Stimulated activated CD4-positive, alpha-beta T cell treated with anti-CD3 and anti-CD28 coated beads, Interleukin-2, amount 100 ng/mL, for 24 hours (primary cell): Measurements from ENCODE around the gene NRXN3.
"Not testable (repeated sequence)": the region's sequence is repeated elsewhere in the genome, so short reads cannot be mapped to it uniquely, and the experiment has no call there.

Experiments
- DNase-seq, 2 donors: peaks; one replicate each; pipeline ENCODE4 v3.0.0-alpha.2; 2020

NRXN3 gene

DNA sequence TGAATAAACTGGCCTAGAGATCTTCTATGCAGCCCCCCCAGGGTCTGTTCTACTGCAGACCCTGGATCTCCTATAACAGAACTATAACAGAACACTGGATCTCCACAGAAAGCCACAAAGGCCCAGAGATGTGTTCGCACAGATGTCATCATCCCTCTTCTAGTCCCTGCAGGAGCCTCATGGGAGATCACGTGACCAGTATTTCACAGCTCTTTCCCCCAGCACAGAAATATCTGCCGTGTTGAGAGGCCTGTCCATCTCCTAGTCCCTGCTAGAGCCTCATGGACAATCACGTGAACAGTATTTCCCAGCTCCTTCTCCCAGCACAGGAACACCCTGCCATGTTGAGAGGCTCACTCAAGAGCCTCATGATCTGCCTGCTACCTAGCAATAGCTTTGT, 331.7 kb downstream of the NRXN3 start:
- no peak for DNase-seq

DNA sequence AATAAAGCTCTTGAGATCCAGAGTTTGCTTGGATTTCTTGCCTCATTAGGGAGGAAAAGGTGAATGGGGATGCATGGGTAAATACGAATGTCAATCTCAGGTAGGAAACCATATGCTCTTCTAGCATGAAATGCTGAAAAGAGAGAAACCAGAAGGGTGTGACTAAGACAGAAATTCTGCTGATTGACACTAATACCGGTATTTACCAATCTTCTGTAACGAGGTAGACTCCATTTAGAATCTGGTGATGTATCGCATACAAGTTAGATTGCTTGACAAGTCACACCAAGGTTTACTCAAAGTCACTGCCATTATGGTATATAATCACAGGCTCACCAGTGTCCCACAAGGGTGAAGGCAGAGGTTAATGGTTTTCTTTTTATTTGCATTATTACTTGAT, 337.9 kb downstream of the NRXN3 start:
- no peak for DNase-seq

- DNase-seq, result no peak
These were observed 339.3 kb downstream of the NRXN3 start for GRCh38 chr14:78509516-78509915.

DNA sequence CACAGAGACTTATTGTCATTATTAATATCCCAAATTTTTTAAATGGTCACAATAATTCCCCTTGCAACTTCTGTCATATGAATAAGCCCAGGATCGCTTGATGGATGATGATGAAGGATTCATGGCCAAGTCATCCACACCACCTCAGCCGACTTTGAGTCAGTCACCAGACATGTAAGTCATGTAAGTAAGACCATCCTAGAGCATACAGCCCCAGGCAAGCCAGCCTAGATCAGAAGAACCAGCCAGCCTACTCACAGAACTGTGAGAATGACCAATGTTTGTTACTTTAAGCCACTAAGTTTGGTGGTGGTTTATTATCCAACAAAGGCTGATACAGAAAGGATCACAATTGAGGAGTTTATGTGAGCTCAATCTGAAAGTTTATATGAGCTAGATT, 341.8 kb downstream of the NRXN3 start:
- no peak for DNase-seq

GRCh38 chr14:78519863-78520262, 349.7 kb downstream of the NRXN3 start:
- DNase-seq, result peak; percentile 11 to 16

DNA sequence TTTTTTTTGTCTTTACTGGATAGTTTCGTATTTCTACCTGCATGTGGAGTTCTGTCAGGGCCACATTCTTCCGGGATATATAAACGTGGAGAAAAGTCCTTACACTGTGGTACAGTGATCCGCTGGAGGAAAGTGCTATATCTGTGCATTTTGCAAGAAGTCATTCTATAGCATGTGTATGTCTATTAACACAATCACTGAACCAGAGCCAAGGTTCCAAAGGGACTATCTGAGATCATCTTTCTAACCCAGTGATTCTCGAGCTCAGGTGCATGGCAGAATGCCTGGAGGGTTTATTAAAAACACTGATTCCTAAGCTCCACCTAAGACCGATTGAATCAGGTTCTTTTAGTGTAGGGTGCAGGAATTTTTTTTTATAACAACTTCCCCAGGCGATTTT, 354.0 kb downstream of the NRXN3 start:
- DNase-seq, result no peak

DNA sequence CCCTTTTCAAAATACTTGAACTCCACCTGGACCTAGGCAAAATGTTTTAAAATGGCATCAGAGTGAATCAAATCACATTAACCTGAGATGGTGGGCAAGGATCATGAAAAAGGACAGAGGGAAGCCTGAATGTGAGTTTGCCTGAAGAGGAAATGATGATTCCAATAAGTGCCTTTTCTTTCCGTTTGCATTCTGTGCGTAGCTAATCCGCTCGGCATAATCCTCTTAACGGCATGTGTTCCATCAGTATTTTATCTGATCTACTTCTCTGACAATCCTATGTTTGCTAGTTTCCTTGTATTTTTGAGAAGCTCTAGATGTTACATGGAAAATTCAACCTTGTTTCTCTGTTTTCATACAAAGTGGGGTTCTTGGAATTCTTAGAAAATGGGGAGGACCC, 354.6 kb downstream of the NRXN3 start:
- no peak for DNase-seq

GRCh38 chr14:78530078-78530477, 359.9 kb downstream of the NRXN3 start:
- DNase-seq, result peak in 1 of 2 donors; percentile 9

- no peak for DNase-seq
These were observed 364.0 kb downstream of the NRXN3 start for GRCh38 chr14:78534141-78534540.

DNA sequence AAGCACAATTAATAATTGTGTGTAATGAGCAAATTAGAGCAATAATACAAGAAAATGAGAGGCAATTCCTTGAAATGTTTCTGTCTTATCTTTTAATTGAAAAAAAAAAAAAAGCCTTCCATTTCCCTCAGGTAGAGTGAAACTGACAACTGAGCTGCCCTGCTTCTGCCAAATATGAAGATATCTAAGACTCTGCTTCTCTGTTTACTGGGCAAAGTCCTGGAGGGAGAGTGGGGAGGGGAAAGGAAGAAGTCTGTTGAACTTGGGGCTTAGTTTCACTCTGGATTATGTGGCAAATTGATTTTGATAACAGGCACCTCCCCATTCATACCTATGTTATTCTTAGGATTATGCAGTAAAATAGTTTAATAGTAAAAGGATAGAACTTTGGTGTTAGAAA, 364.9 kb downstream of the NRXN3 start:
- DNase-seq, result no peak

- DNase-seq, result not testable (repeated sequence)
These were observed 371.6 kb downstream of the NRXN3 start for GRCh38 chr14:78541788-78542187.

DNA sequence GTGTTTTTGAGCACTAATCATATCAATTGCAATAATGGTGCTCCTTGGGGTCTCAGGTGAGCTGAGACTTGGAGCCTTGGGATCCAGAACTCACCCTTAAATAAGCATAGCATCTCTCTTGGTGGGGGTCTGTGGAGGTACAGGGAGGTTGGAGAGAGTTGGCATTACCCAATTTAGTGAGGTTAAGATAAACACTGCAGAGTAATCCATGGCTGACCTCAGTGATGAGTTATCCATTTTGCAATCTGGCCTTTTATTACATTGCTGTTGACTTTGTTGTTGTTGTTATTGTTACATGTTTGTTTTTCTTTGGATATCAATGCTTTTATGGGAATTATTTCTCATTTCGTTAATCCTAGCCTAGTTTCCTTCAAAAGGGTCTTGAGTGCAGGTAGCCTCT, 373.3 kb downstream of the NRXN3 start:
- DNase-seq, result no peak

GRCh38 chr14:78561074-78561473, 390.9 kb downstream of the NRXN3 start:
- DNase-seq, result no peak

DNA sequence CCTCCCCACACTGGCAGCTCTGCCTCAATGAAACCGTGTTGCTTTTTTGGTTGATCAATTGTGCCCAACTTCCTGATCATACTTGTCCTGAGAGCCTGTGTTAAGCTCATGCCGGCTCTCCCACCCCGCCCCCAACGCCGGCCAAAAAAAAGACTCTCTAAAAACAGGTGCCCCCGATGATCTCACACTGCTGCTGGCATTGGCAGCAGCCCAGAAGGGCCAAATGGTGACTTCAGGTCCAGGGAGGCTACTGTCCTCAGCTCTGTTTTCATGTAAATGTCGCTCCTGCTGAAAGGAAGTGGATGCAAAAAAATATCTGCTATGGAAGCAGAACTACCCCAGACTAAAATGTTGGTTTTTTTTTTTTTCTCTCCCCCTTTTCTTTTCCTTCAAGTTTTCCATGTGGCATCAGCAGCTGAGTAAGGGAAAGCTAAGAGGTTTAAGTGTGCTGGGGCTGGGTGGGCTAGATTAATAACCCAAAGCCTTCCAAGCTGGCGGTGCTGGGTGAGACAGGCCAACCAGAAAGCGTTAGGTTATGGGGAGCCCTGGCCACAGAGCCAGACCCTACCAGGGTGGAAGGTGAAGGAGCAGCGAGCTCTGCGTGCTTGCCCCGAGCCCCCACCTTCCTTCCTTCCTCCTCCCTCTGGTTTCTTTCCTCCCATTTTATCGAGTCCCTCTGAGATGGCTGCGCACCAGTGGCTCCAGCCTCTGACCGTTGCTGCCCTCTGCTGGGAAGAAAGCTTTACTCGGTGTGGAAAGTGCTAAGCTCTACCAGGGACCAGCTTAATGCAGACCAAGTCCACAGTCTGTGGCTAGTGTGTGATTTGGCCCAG, 396.1 kb downstream of the NRXN3 start:
- DNase-seq, result peak; percentile 64 to 78

DNA sequence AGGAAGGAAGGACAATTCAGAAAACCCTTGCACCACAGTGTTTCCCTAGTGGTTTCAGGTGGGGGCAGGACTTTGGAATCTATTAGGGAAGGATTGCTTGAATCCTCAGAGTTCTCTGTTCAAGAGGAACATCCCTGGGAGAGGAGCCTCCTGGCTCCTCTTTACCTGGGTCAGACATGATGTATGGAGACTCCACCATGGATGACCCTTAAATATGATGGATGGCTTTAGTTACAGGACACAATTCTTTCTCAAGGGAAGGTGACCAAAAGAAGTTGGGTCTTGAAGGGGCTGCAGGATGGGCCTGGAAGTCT, 396.6 kb downstream of the NRXN3 start:
- no peak for DNase-seq

DNA sequence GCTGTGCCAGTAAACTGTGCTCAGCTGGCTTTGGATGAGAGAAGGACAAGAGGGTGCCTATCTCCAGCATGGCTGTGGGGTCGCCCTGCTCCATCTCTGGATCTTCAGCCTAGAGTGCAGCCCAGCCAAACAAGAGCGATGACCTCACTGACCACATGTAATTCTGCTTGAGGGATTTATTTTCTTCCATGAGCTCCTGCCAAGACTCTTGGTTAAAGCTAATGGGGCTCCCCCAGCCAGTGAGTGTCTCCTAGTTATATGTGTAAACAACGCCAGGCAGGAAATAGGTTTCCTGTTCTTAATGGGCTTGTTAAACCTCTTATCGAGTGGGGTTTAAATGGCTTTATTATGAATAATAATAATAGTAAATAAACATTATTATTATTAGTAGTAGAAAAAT, 397.2 kb downstream of the NRXN3 start:
- no peak for DNase-seq

GRCh38 chr14:78573736-78574135, 403.6 kb downstream of the NRXN3 start:
- DNase-seq, result not testable (repeated sequence)

GRCh38 chr14:78576437-78577166, 406.4 kb downstream of the NRXN3 start:
- DNase-seq, result no peak

DNA sequence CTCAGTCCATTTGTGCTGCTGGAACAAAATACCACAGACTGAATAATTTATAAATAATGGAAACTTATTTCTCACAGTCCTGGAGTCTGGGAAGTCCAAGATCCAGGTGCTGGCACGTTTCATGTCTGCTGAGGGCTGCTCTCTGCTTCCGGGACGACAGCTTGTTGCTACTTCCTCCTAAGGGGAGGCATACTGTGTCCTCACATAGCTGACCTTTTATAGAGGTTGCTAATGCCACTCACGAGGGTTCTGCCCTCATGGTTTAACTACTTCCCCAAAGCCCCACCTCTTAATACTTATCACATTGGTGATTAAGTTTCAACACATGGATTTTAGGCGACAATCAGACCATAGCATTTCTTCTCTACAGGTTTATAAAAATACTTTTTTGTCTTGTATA, 411.1 kb downstream of the NRXN3 start:
- no peak for DNase-seq

- no peak for DNase-seq
These were observed 416.5 kb downstream of the NRXN3 start for GRCh38 chr14:78586681-78587080.

DNA sequence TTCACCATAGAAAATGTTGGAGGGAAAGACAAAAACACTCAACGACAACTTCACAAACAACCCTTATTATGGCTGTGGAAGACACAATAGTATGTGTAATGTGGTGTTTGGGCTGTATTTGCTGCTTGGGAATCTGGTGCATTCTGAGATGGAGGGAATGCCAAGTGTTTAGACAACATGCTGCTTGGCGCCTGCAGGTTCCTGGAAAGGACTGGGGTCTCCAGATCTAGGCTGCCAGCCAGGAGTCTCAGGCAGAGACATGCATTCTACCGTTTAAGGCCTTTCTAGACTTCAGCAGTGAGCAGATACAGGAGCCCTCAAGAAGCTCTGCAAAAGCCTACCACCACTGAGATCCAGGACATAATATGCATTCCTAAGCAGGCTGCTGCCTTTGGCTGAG, 418.7 kb downstream of the NRXN3 start:
- DNase-seq, result no peak

DNA sequence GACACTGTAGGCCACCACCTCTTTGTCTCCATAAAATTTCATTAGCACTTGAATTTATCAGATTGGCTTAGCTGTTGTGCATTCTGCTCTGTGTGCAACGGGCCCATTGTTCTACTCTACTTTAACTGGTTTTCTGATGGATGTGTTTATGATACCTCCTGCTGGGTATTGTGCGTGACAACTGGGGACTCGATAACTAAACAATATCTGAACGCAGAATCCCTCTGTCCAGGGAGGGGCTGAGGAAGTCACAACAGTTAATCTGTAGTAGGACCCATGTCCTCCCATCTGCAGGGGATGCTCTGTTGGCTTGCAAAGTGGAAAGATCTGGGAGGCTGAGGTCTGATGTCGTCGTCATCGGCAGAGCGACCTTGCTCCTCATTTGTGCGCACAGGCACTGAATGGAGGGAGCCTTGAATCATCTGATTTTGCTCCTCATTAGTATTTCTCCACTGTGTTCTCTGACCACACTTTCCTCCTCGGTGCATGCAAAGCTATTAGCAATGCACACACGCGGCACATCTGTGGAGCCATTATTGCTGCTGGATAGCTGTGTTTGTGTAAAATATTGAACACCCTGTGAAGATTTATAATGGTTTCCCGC, 422.5 kb downstream of the NRXN3 start:
- no peak for DNase-seq

DNA sequence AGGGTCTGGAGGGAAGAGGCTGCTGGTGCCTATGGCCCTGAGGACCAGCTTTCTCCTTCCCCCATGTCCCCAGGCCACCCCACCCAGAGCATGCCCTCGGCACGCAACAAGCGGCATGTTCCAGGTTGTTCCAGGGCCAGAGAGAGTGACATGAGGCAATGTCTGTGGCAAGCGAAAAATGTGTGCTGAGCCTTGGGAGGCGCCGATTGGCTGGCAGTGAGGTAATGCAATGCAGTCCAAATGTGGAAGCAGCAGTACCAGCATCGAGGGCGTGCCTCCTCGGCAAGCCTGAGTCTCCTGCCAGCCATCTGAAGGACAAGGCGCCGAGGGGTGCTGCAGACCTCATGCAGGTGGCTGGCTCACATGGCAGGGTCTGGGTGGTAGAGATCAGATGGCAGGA, 423.8 kb downstream of the NRXN3 start:
- DNase-seq, result no peak

DNA sequence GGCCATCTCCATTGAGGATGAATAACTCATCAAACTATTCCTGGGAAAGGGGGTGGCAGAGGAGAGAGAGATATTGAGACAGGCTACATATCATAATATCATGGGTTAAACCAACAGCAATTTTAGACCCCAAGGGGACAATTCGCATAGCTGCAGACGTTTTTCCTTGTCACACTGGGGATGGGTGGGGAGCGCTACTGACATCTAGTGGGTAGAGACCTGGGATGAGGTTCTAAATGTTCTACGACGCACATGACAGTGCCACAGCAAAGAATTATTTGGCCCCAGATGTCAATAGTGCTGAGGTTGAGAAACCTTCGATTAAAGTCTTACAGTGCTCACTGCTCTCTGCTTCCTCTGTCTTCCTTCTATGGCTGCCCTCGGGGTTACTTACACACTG, 425.6 kb downstream of the NRXN3 start:
- DNase-seq, result no peak
